B cell (primary cell): ENCODE measurements around the gene DISP2. TPM values are rescaled to one million over a fixed set of nuclear protein-coding genes. Genes with fewer than 3 reads are reported as not detected.

Source experiments
- ATAC-seq: fragments of 200-7000 bp; cut with Tn5 transposase; one replicate; pipeline ENCODE4 v1.10.0; 2021; ENCODE audit warnings: low read depth, mild to moderate bottlenecking, moderate number of reproducible peaks, moderate library complexity
- CTCF ChIA-PET: fragments of 350-600 bp; sonication (Branson Sonifier 250); formaldehyde crosslinking; loops from one replicate; lab custom pipeline; 2021; ENCODE audit warnings: antibody characterized with exemption, inconsistent platforms; lab: Charles Lee
- POLR2A ChIA-PET: fragments of 350-600 bp; sonication (Branson Sonifier 250); formaldehyde crosslinking; loops from one replicate; lab custom pipeline; 2021; ENCODE audit warnings: antibody characterized with exemption; lab: Charles Lee
- DNase-seq: peaks from one replicate; pipeline ENCODE4 v3.0.0; 2013
- H2AFZ ChIP-seq: 2 replicates; pipeline ENCODE4 v1.6.1; 2012; ENCODE audit warnings: mild to moderate bottlenecking, low read depth, low read length; ENCODE audit not compliant: insufficient read depth, poor library complexity, severe bottlenecking
- H3K27ac ChIP-seq, 2 donors: 1 replicate in 1 of 2; 2 replicates in 1 of 2; pipeline ENCODE4 v1.5.1; 2012 to 2013; ENCODE audit warnings: low read length in 2 of 2, mild to moderate bottlenecking in 2 of 2, moderate library complexity in 1 of 2
- H3K27me3 ChIP-seq, 4 experiments: fragments of 200-600 bp in 1 of 4; sonication (generic) in 1 of 4; replicated peaks in 1 of 4; 1 replicate in 2 of 4; 2 replicates in 2 of 4; pipeline versions ENCODE4 v1.6.1 to v1.7.0; 2013 to 2016; ENCODE audit warnings: low read length in 3 of 4, mild to moderate bottlenecking in 2 of 4, mixed read lengths in 1 of 4, moderate library complexity in 1 of 4; ENCODE audit not compliant: insufficient read depth in 4 of 4, control insufficient read depth in 3 of 4; ENCODE audit errors: control extremely low read depth in 1 of 4
- H3K36me3 ChIP-seq, 2 experiments: replicated peaks in 1 of 2; 1 replicate in 1 of 2; 2 replicates in 1 of 2; pipeline versions ENCODE4 v1.6.1 to v1.7.1; 2013; ENCODE audit warnings: low read length in 1 of 2; ENCODE audit not compliant: insufficient read depth in 2 of 2, control insufficient read depth in 1 of 2; ENCODE audit errors: control extremely low read depth in 1 of 2, extremely low read depth in 1 of 2
- H3K4me1 ChIP-seq, 2 donors: fragments of 200-600 bp in 1 of 2; sonication (generic) in 1 of 2; 1 replicate in 1 of 2; 2 replicates in 1 of 2; pipeline versions ENCODE4 v1.5.1 to v1.6.1; 2013 to 2017; ENCODE audit warnings: low read length in 2 of 2; ENCODE audit not compliant: control insufficient read depth in 2 of 2, insufficient read depth in 2 of 2
- H3K4me2 ChIP-seq: replicated peaks from 2 replicates; pipeline ENCODE3; 2012; ENCODE audit warnings: mild to moderate bottlenecking, low read depth, low read length; ENCODE audit not compliant: poor library complexity, severe bottlenecking
- H3K4me3 ChIP-seq, 5 experiments: fragments of 200-600 bp in 1 of 5; sonication (generic) in 1 of 5; 1 replicate in 3 of 5; 2 replicates in 2 of 5; pipeline versions ENCODE4 v1.5.1 to v1.7.0; 2011 to 2016; ENCODE audit warnings: low read length in 4 of 5, mild to moderate bottlenecking in 4 of 5, low read depth in 2 of 5, control low read depth in 1 of 5, moderate library complexity in 1 of 5; ENCODE audit not compliant: insufficient read depth in 1 of 5; ENCODE audit errors: control extremely low read depth in 1 of 5, extremely low read depth in 1 of 5
- H3K79me2 ChIP-seq: fragments of 200-600 bp; sonication (generic); one replicate; pipeline ENCODE4 v1.6.0; 2016; ENCODE audit warnings: low read length; ENCODE audit not compliant: control insufficient read depth, insufficient read depth
- H3K9ac ChIP-seq: fragments of 200-600 bp; sonication (generic); 2 replicates; pipeline ENCODE4 v1.6.1; 2017; ENCODE audit warnings: mild to moderate bottlenecking, low read length, moderate library complexity
- H3K9me3 ChIP-seq, 3 donors: one replicate each; pipeline versions ENCODE4 v1.6.1 to v1.7.1; 2013; ENCODE audit warnings: low read length in 2 of 3; ENCODE audit not compliant: control insufficient read depth in 2 of 3, insufficient read depth in 1 of 3; ENCODE audit errors: control extremely low read depth in 1 of 3
- H4K20me1 ChIP-seq: 2 replicates; pipeline ENCODE4 v1.6.0; 2012; ENCODE audit warnings: mild to moderate bottlenecking, low read length; ENCODE audit not compliant: insufficient read depth, control insufficient read depth, poor library complexity, severe bottlenecking
- H3K27ac Mint-ChIP-seq: one replicate; pipeline ENCODE4 v1.8.0; 2021; ENCODE audit warnings: mixed read lengths
- H3K27me3 Mint-ChIP-seq: one replicate; pipeline ENCODE4 v1.8.0; 2021; ENCODE audit warnings: mixed read lengths
- H3K4me1 Mint-ChIP-seq: one replicate; pipeline ENCODE4 v1.8.0; 2021; ENCODE audit warnings: mixed read lengths
- H3K4me3 Mint-ChIP-seq: one replicate; pipeline ENCODE4 v1.8.0; 2021; ENCODE audit warnings: mixed read lengths
- H3K9me3 Mint-ChIP-seq: one replicate; pipeline ENCODE4 v1.8.0; 2022; ENCODE audit warnings: mixed read lengths; ENCODE audit not compliant: insufficient read depth
- CTCF ChIP-seq: fragments of 200-600 bp; IDR thresholded peaks from one replicate; pipeline ENCODE4 v1.8.0; 2022; ENCODE audit warnings: antibody characterized with exemption, mild to moderate bottlenecking
- EZH2 ChIP-seq: IDR thresholded peaks from 2 replicates; pipeline ENCODE4 v1.6.1; 2012; ENCODE audit warnings: borderline replicate concordance, low read depth, mild to moderate bottlenecking, moderate library complexity, low read length; ENCODE audit not compliant: insufficient read depth, poor library complexity, severe bottlenecking
- WGBS: methylation state at CpG from one replicate; pipeline ENCODE4 v1.1.5; 2013; ENCODE audit warnings: missing lambda C conversion rate; ENCODE audit not compliant: insufficient coverage; 5-methylcytosine and 5-hydroxymethylcytosine counted together
- intact Hi-C: fragments of 100-400 bp; cut with micrococcal nuclease; formaldehyde crosslinking; loops from one replicate; pipeline ENCODE4 v1.10.0; 2022
- polyA plus RNA-seq: library from polyadenylated mRNA; depleted of rRNA; stranded (reverse); fragments of >200 nt; gene quantifications from 2 replicates; pipeline ENCODE4 v1.2.3, GENCODE V29; 2012
- total RNA-seq, 2 donors: library from RNA; stranded (reverse); fragments of 120-200 nt in 1 of 2; gene quantifications; 1 replicate in 1 of 2; 2 replicates in 1 of 2; pipeline versions ENCODE4 v1.2.3 to v1.2.4, GENCODE V29; 2013 to 2022

Gene DISP2
- total and polyA plus RNA-seq, 2 donors (not counting 1 experiment from before 2014, with no cell fraction given), result 0.13 to 0.71 TPM

GRCh38 chr15:40340038-40340739 lies 17.8 kb upstream of the DISP2 start:
- no peak overlapping the region for H3K9ac ChIP-seq
- H3K9me3 ChIP-seq, result no peaks in the 10 kb centered on the region
- intact Hi-C loops, result no loop called here
- no peak overlapping the region for H2AFZ ChIP-seq
- ChIA-PET CTCF (interaction anchor here (0.8 to 15.0 kb wide), 9 partner anchors 12 to 122 kb away, joined by 3 to 382 read pairs (median 134); partner anchors contain the start of genes INAFM2 and PLCB2), POLR2A (no interaction called here)
- H4K20me1 ChIP-seq, result no peaks in the 10 kb centered on the region
- H3K9me3 Mint-ChIP-seq, result no peaks in the 10 kb centered on the region
- peaks cover 4 to 13% of the 10 kb centered on the region in 2 donors for H3K4me1 ChIP-seq
- no peak overlapping the region for H3K4me3 Mint-ChIP-seq
- H3K4me2 ChIP-seq, result no peak overlapping the region
- 85% methylated on average over 14 of the region's 14 CpGs for WGBS
- ATAC-seq, result no peak
- no peaks in the 10 kb centered on the region for H3K36me3 ChIP-seq
- peaks cover 12% of the 10 kb centered on the region for H3K4me1 Mint-ChIP-seq
- no peak for TF ChIP-seq CTCF
- no peak for TF ChIP-seq EZH2
- H3K27me3 Mint-ChIP-seq, result peaks cover 4% of the 10 kb centered on the region
- DNase-seq, result no peak
- peaks cover 0 to 12% (median 0%) of the 10 kb centered on the region in 4 experiments for H3K27me3 ChIP-seq
- H3K79me2 ChIP-seq, result no peaks in the 10 kb centered on the region
- H3K4me3 ChIP-seq, result no peak overlapping the region
- no peak overlapping the region for H3K27ac Mint-ChIP-seq
- H3K27ac ChIP-seq, result no peak overlapping the region

GRCh38 chr15:40340740-40341400 lies 17.1 kb upstream of the DISP2 start, which contains the start of gene CCDC9B:
Gene CCDC9B (minus strand): TSS chr15:40340939. CDS start chr15:40340819, 120 bp downstream.
- no peaks in the 10 kb centered on the region for H3K79me2 ChIP-seq
- POLR2A ChIA-PET, result interaction anchor here (0.6 kb wide), 1 partner anchor 1228 kb away, joined by 5 read pairs; no protein-coding TSS in a partner anchor
- intact Hi-C loops, result no loop called here
- TF ChIP-seq CTCF (no peak), EZH2 (no peak)
- WGBS, result 50% methylated on average over 16 of the region's 17 CpGs
- no peak within 1 kb of the TSS for H3K27ac ChIP-seq
- H4K20me1 ChIP-seq, result no peaks in the 10 kb centered on the region
- peaks cover 4 to 13% of the 10 kb centered on the region in 2 donors for H3K4me1 ChIP-seq
- H3K27ac Mint-ChIP-seq, result no peak within 1 kb of the TSS
- H3K9ac ChIP-seq, result no peak within 1 kb of the TSS
- no peaks in the 10 kb centered on the region for H3K9me3 Mint-ChIP-seq
- H3K27me3 ChIP-seq, result peaks cover 0 to 12% (median 0%) of the 10 kb centered on the region in 4 experiments
- no peak within 1 kb of the TSS for H3K4me3 Mint-ChIP-seq
- DNase-seq (no peak), ATAC-seq (no peak)
- H3K36me3 ChIP-seq, result no peaks in the 10 kb centered on the region
- no peak within 1 kb of the TSS for H3K4me3 ChIP-seq
- no peak within 1 kb of the TSS for H3K4me2 ChIP-seq
- H3K27me3 Mint-ChIP-seq, result peaks cover 4% of the 10 kb centered on the region
- H2AFZ ChIP-seq, result no peak within 1 kb of the TSS
- peaks cover 9% of the 10 kb centered on the region for H3K4me1 Mint-ChIP-seq
- H3K9me3 ChIP-seq, result no peaks in the 10 kb centered on the region
- CTCF ChIA-PET, result interaction anchor here (0.5 to 15.0 kb wide), 10 partner anchors 11 to 136 kb away, joined by 3 to 382 read pairs (median 69); partner anchors contain the start of genes INAFM2 and PLCB2
